Heart right ventricle (tissue), 16 donors: ENCODE results near the gene FOXP4. TPM values are rescaled to one million over a fixed set of nuclear protein-coding genes. Genes with fewer than 3 reads are reported as not detected.

Experiments used
- ATAC-seq, 8 donors: fragments of 200-7000 bp; cut with Tn5 transposase; one replicate each; pipeline ENCODE4 v1.9.1; 2020; ENCODE audit warnings: mild to moderate bottlenecking in 8 of 8, moderate library complexity in 8 of 8, moderate number of reproducible peaks in 1 of 8
- DNase-seq, 2 donors: peaks; one replicate each; pipeline ENCODE4 v3.0.0-alpha.2; 2020
- H3K27ac ChIP-seq, 10 donors: fragments of 200-600 bp; sonication (generic) in 2 of 10; one replicate each; pipeline versions ENCODE4 v1.5.0 to v1.8.0; 2020 to 2022; ENCODE audit warnings: mild to moderate bottlenecking in 3 of 10
- H3K27me3 ChIP-seq, 7 donors: fragments of 200-600 bp; one replicate each; pipeline ENCODE4 v1.8.0; 2021 to 2022; ENCODE audit warnings: mild to moderate bottlenecking in 2 of 7
- H3K36me3 ChIP-seq, 9 donors: fragments of 200-600 bp; sonication (generic) in 1 of 9; one replicate each; pipeline versions ENCODE4 v1.5.0 to v1.8.0; 2020 to 2022; ENCODE audit warnings: mild to moderate bottlenecking in 2 of 9
- H3K4me1 ChIP-seq, 9 donors: fragments of 200-600 bp; sonication (generic) in 1 of 9; one replicate each; pipeline versions ENCODE4 v1.5.0 to v1.8.0; 2020 to 2022; ENCODE audit warnings: mild to moderate bottlenecking in 4 of 9
- H3K4me3 ChIP-seq, 10 donors: fragments of 200-600 bp; sonication (generic) in 2 of 10; one replicate each; pipeline versions ENCODE4 v1.5.0 to v1.8.0; 2020 to 2022; ENCODE audit warnings: mild to moderate bottlenecking in 7 of 10, moderate library complexity in 2 of 10
- H3K9me3 ChIP-seq, 11 donors: fragments of 200-600 bp in 10 of 11; sonication (generic) in 2 of 11; one replicate each; pipeline versions ENCODE4 v1.5.0 to v1.8.0; 2013 to 2022; ENCODE audit warnings: mild to moderate bottlenecking in 2 of 11, control low read depth in 1 of 11, moderate library complexity in 1 of 11
- WGBS, 2 donors: extraction: QIAGEN DNeasy Blood & Tissue Kit; methylation state at CpG; one replicate each; pipeline ENCODE4 v1.1.7; 2013; ENCODE audit warnings: inconsistent platforms in 1 of 2; 5-methylcytosine and 5-hydroxymethylcytosine counted together
- intact Hi-C, 10 donors: fragments of 100-400 bp; cut with DNase I; formaldehyde crosslinking; loops; one replicate each; pipeline versions ENCODE4 v1.11.1 to v1.14.2; 2022
- microRNA-seq, 2 donors: library from miRNA; unstranded; fragments of <30 nt; microRNA quantifications; one replicate each; pipeline ENCODE4 v1.2.0, GENCODE V29; 2021
- polyA plus RNA-seq, 2 donors: library from polyadenylated mRNA; stranded (reverse); fragments of 200-250 nt; gene quantifications; one replicate each; pipeline ENCODE4 v1.2.3, GENCODE V29; 2013
- total RNA-seq, 10 donors: library from RNA; stranded (reverse); fragmentation: NEBNext Ultra II Directional in 3 of 10; extraction: Animal tissue kit (Norgen Biotek cat#: 25700) in 3 of 10; gene quantifications; one replicate each; pipeline versions ENCODE4 v1.2.1 to v1.2.4, GENCODE V29; 2021 to 2023
- TF ChIP-seq, protein P1 (sequence below), 9 donors: fragments of 200-600 bp; sonication (generic) in 2 of 9; IDR thresholded peaks; one replicate each; pipeline versions ENCODE4 v1.5.0 to v1.8.0; 2021 to 2022; ENCODE audit warnings: antibody characterized with exemption in 9 of 9, mild to moderate bottlenecking in 5 of 9, moderate library complexity in 1 of 9
- donor health status: Arrhythmogenic right ventricular cardiomyopathy.
- donor health status: ischemic (EF 13 %, LVEDD 7.1; RV severe dilation, severe dysfunction).
- donor health status: healthy with polysubstance abuse.
- donor health status: DM: no; HTN: yes; CAD: no.
- donor health status: DM: no; HTN: no; CAD: no.
- donor health status: ischemic (EF 25% LVEDD 6.9; RV normal size, moderate dysfunction).
- donor health status: ischemic (EF 25% LVEDD 5.7; RV mildly dilated, moderate dysfunction).
- donor health status: healthy.
- donor health status: DM: yes; HTN: yes; CAD: no.
- donor health status: Ischemic cardiomyopathy.
- donor health status: ischemic (EF 35%, LVEDD 5.7; RV mildly dilated, moderate dysfunction).
- donor health status: nonischemic (EF 11% LVEDD 7.7; RV severe dilation, severe dysfunction).
- donor health status: DM: yes; HTN: yes; CAD: no.
- donor health status: PGD.
- donor health status: ischemic (EF 29% LVEDD 5.4; RV normal size, mild dysfunction).
- donor health status: nonischemic (EF 23%, LVEDD 6.1; RV moderate dilation, normal function).

FOXP4 gene
- total and polyA plus RNA-seq, 12 donors = 8.9 to 18.0 (median 13.6) TPM

DNA sequence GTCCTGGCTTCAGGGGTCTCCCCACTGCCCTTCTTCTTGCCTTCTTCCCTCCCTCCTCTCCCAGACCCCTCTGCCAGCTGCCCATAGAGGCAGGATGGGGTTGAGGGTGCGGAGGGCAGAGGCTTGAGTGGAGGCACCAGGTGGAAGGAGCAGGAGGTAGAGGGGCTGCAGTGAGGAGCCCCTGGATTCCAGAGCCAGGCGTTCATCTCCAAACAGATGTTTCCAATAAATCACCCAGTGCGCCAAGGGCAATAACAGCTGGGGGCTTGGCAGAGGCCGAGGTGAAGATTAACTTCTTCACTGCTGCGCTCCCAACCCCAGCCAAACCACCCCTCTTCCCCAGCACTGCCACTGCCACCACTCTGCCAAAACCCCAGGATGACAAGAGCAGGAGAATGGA is 102.7 kb downstream of the FOXP4 start:
- 74 to 78% methylated on average over 5 of the region's 5 CpGs for WGBS, 2 donors
- TF ChIP-seq, protein P1, sequence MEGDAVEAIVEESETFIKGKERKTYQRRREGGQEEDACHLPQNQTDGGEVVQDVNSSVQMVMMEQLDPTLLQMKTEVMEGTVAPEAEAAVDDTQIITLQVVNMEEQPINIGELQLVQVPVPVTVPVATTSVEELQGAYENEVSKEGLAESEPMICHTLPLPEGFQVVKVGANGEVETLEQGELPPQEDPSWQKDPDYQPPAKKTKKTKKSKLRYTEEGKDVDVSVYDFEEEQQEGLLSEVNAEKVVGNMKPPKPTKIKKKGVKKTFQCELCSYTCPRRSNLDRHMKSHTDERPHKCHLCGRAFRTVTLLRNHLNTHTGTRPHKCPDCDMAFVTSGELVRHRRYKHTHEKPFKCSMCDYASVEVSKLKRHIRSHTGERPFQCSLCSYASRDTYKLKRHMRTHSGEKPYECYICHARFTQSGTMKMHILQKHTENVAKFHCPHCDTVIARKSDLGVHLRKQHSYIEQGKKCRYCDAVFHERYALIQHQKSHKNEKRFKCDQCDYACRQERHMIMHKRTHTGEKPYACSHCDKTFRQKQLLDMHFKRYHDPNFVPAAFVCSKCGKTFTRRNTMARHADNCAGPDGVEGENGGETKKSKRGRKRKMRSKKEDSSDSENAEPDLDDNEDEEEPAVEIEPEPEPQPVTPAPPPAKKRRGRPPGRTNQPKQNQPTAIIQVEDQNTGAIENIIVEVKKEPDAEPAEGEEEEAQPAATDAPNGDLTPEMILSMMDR (IDR thresholded peaks at IDR 0.05) = no peak
- no peaks in the 10 kb centered on the region for H3K36me3 ChIP-seq
- H3K4me1 ChIP-seq = no peaks in the 10 kb centered on the region
- ATAC-seq (no peak), DNase-seq (no peak)
- no peaks in the 10 kb centered on the region for H3K9me3 ChIP-seq
- no peak overlapping the region for H3K27ac ChIP-seq
- peaks cover 0 to 18% (median 0%) of the 10 kb centered on the region in 7 donors for H3K27me3 ChIP-seq
- intact Hi-C loops = no loop called here
- no peak overlapping the region for H3K4me3 ChIP-seq

GRCh38 chr6:41649596-41649995 is 103.4 kb downstream of the FOXP4 start:
- no peak overlapping the region for H3K4me3 ChIP-seq
- no peaks in the 10 kb centered on the region for H3K9me3 ChIP-seq
- 75 to 87% methylated on average over 10 of the region's 10 CpGs for WGBS, 2 donors

GRCh38 chr6:41650120-41650519 is 103.9 kb downstream of the FOXP4 start:
- TF ChIP-seq, protein P1 (IDR thresholded peaks at IDR 0.05) = no peak
- Histone ChIP-seq H3K27me3 (peaks cover 0 to 15% (median 0%) of the 10 kb centered on the region in 7 donors), H3K4me3 (no peak overlapping the region), H3K9me3 (no peaks in the 10 kb centered on the region), H3K4me1 (no peaks in the 10 kb centered on the region), H3K36me3 (no peaks in the 10 kb centered on the region), H3K27ac (no peak overlapping the region)
- WGBS, 2 donors = 90 to 91% methylated on average over 2 of the region's 2 CpGs
- intact Hi-C loops = no loop called here
- DNase-seq (no peak), ATAC-seq (no peak)

More at GRCh38 chr6:41649596-41649995, 103.4 kb downstream of the FOXP4 start:
- DNase-seq = no peak
- ATAC-seq = no peak
- peaks cover 0 to 18% (median 0%) of the 10 kb centered on the region in 7 donors for H3K27me3 ChIP-seq
- H3K4me1 ChIP-seq = no peaks in the 10 kb centered on the region
- TF ChIP-seq, protein P1 (IDR thresholded peaks at IDR 0.05) = no peak
- intact Hi-C loops = no loop called here
- H3K36me3 ChIP-seq = no peaks in the 10 kb centered on the region
- H3K27ac ChIP-seq = no peak overlapping the region

- TF ChIP-seq, protein P1 (IDR thresholded peaks at IDR 0.05) = no peak
- ATAC-seq (no peak), DNase-seq (no peak)
- H3K4me1 ChIP-seq = peaks cover 0 to 10% (median 3%) of the 10 kb centered on the region in 9 donors
- H3K4me3 ChIP-seq = no peak overlapping the region
- WGBS, 2 donors = 84 to 86% methylated on average over 11 of the region's 11 CpGs
- H3K9me3 ChIP-seq = no peaks in the 10 kb centered on the region
- peaks cover 0 to 12% (median 0%) of the 10 kb centered on the region in 7 donors for H3K27me3 ChIP-seq
- no peak overlapping the region for H3K27ac ChIP-seq
- intact Hi-C loops = no loop called here
- no peaks in the 10 kb centered on the region for H3K36me3 ChIP-seq
These were observed 105.2 kb downstream of the FOXP4 start for GRCh38 chr6:41651246-41651961.

Small RNA genes within 50 kb of the gene (microRNA-seq; reads per million reads assigned to microRNA genes)
- 0 reads per million in 2 donors for gene MIR4641

Other genes with a start within 250 kb of the FOXP4 start
- gene NCR2, start 210.8 kb upstream of the FOXP4 start, total RNA-seq = not detected
- gene NCR2, start 210.8 kb upstream of the FOXP4 start, polyA plus RNA-seq = not detected
- gene MDFI, start 92.1 kb downstream of the FOXP4 start, total RNA-seq = 1 to 10 TPM in 6 of 10 donors, under 1 TPM in 4; 0.34 to 2.7 (median 1.2) TPM
- 1 to 10 TPM; 1.2 to 4.4 TPM for gene MDFI, start 92.1 kb downstream of the FOXP4 start, polyA plus RNA-seq
- 10 to 100 TPM; 29.2 to 47.0 (median 39.6) TPM for gene TFEB, start 189.2 kb downstream of the FOXP4 start, total RNA-seq
- 10 to 100 TPM; 36.9 to 52.3 TPM for gene TFEB, start 189.2 kb downstream of the FOXP4 start, polyA plus RNA-seq
- gene PGC, start 201.0 kb downstream of the FOXP4 start, total RNA-seq = not detected
- 1 to 10 TPM in 1 of 2 donors, under 1 TPM in 1; 0.58 to 2.0 TPM for gene PGC, start 201.0 kb downstream of the FOXP4 start, polyA plus RNA-seq
- 1 to 10 TPM; 4.1 to 8.7 (median 5.8) TPM for gene FRS3, start 233.5 kb downstream of the FOXP4 start, total RNA-seq
- gene FRS3, start 233.5 kb downstream of the FOXP4 start, polyA plus RNA-seq = 1 to 10 TPM; 2.8 to 8.0 TPM
- 1 to 10 TPM in 7 of 10 donors, under 1 TPM in 3; 0.38 to 4.7 (median 1.9) TPM for gene PRICKLE4, start 234.4 kb downstream of the FOXP4 start, total RNA-seq
- gene PRICKLE4, start 234.4 kb downstream of the FOXP4 start, polyA plus RNA-seq = 1 to 10 TPM; 1.6 to 6.1 TPM
- 100 to 1,000 TPM; 156 to 210 (median 186) TPM for gene TOMM6, start 241.3 kb downstream of the FOXP4 start, total RNA-seq
- 100 to 1,000 TPM; 135 to 291 TPM for gene TOMM6, start 241.3 kb downstream of the FOXP4 start, polyA plus RNA-seq